HG02798 (cell line): ENCODE measurements around the gene RDX.
"Not testable (repeated sequence)": the region's sequence is repeated elsewhere in the genome, so short reads cannot be mapped to it uniquely, and the experiment has no call there.

Source experiments
- ATAC-seq: cut with Tn5 transposase; IDR thresholded peaks from one replicate; pipeline ENCODE4 v1.9.1; 2021; ENCODE audit warnings: mild to moderate bottlenecking; ENCODE audit not compliant: unreplicated experiment, poor library complexity

Gene RDX

DNA sequence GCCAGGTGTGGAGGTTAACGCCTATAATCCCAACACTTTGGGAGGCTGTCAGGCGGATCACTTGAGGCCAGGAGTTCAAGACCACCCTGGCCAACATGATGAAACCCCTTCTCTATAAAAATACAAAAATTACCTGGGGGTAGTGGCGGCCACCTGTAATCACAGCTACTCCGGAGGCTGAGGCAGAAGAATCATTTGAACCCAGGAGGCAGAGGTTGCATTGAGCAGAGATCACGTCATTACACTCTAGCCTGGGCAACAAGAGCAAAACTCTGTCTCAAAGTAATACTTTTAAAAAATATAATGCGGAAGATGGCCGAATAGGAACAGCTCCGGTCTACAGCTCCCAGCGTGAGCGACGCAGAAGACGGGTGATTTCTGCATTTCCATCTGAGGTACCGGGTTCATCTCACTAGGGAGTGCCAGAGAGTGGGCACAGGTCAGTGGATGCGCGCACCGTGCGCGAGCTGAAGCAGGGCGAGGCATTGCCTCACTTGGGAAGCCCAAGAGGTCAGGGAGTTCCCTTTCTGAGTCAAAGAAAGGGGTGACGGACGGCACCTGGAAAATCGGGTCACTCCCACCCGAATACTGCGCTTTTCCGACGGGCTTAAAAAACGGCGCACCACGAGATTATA is 87.6 kb downstream of the RDX start:
- ATAC-seq: not testable (repeated sequence)

DNA sequence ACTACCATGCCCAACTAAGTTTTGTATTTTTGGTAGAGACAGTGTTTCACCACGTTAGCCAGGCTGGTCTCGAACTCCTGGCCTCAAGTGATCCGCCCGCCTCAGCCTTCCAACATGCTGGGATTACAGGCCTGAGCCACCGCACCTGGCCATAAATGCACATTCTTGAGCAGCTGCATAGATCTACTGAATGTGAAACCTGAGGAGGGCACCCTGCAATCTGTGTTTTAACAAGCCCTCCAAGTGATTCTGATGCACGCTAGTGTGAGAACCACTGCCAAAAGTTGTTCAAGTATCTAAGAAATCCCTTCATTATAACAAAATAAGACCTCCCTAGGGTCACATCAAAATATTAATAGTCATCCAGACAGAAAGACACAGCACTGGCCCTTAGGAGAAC is 89.3 kb downstream of the RDX start:
- no peak for ATAC-seq

DNA sequence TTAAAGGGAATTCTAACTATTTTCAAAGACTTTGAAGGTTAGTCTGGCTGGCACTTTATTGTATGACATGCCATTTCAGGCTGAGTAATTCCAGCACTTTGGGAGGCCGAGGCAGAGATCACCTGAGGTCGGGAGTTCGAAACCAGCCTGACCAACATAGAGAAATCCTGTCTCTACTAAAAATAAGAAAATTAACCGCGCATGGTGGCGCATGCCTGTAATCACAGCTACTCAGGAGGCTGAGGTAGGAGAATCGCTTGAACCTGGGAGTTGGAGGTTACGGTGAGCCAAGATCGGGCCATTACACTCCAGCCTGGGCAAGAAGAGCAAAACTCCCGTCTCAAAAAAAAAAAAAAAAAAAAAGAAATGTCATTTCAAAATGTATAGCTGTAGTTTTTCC is 95.6 kb downstream of the RDX start:
- ATAC-seq: no peak

DNA sequence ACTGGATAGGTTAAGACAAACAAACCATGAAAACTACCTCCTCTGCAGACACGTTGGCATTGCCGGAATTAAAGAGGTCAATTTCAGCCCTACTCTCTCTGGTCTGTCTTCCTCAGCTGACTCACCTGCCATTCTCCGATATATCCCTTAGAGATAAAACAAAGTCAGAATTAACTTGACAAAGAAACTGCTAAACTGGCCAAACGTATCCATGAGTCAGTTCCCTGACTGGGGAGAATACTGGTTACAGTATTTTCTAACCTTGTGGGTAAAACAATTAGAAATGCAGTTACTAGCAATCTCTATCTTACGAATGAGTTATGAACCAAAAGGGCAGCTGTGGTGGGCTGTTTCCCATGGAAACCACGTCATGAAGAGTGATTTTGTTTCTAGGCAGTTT is 96.2 kb downstream of the RDX start:
- no peak for ATAC-seq

DNA sequence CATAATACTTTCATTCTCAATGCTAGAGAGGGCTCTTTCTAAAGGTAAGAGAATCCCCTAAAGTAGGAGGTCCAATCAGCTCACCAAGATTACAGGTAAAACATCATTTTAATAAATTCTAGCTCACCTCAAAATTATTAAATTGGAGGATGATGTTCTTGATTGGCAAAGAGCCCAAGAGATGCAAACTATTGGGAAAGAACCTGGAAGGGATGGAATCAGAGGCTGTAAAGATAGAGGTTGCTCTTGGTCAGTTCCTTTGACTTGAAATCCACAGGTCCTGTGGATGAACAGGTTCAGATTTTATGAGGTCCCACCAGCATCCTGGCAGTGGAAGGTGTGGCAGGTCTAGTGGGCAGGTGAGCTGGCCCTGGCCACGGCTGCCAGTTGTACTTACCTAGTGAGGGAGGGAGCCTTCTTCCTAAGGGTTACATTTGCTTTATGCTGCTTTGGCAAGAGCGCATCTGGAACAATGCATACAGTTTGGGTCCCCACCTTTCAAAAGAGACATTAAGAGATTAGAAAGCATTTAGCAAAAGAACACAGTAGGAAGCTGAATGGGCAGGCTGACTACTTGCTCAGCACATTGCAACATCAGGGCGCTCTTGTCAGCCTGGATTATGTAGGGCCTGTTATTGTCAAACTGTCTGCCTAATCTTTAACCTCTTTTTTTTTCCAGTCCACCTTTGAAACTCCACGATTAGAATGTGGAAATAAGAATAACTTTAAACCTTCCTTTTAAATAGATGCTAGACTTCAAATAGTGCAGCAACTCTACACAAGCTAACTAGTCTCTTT is 97.0 kb downstream of the RDX start:
- ATAC-seq: no peak

DNA sequence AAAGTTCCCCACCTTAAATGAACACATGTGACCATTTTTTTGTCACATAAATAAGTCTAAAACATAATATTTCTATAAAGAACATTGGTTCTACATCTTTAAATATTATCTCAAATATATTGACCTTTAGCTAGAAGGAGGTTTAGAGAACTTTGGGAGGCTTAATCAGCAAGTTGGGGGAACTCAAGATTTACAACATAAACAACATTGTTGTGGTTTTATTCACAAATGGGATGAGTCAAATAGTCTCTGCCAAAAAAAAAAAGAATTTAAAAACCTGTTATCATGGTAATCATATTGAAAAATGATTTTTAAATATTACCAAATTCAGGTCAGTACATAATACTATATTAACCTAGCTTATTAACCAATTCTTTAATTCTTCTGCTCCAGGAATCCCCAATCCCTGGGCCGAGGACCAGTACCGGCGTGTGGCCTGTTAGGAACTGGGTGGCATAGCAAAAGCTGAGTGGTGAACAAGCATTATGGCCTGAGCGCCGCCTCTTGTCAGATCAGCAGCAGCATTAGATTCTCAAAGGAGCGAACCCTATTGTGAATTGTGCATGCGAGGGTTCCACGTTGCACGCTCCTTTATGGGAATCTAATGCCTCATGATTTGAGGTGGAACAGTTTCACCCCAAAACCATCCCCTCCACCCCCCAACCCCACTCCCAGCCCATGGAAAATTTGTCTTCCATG is 98.2 kb downstream of the RDX start:
- ATAC-seq: no peak

DNA sequence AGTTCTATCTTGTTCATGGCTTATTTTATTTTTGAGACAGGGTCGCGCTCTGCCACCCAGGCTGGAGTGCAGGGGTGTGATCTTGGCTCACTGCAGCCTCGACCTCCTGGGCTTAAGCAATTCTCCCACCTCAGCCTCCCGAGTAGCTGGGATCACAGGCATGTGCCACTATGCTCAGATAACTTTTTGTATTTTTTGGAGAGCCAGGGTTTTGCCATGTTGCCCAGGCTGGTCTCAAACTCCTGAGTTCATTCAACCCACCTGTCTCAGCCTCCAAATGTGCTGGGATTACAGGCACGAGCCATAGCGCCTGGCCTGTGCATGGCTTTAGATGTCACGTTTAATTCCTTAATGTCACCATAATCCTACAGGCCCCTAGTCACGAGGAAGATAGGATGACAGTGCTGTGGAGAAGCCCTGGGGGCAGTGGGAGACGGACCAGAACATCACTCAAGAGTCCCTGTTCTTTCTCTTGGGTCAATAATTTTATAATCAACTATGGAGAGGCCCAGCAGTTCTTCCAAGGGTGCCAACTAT is 99.5 kb downstream of the RDX start:
- no peak for ATAC-seq

DNA sequence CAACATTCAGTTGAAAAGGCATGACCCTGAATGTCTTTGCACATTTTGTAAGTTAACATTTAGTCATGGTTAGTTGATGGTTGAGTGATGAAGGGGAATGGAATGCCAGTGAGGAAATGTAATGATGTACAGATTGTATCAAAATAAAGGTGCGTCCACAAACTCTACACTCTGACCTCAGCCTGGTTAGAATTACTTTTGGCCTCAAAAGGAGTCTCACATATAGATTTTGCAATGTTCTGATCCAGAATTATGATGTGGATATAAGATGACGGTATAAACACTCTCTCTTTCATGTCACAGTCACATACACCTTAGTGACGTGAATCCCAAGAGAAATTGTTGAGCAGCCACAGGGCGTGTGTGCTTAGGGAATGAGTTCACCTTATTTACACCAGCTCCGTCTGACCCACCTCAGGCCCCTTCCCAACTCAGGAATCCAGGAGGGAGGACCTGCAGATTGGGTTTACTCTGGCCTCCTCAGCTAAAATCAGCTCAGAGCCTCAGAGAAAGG is 100.1 kb downstream of the RDX start:
- no peak for ATAC-seq

DNA sequence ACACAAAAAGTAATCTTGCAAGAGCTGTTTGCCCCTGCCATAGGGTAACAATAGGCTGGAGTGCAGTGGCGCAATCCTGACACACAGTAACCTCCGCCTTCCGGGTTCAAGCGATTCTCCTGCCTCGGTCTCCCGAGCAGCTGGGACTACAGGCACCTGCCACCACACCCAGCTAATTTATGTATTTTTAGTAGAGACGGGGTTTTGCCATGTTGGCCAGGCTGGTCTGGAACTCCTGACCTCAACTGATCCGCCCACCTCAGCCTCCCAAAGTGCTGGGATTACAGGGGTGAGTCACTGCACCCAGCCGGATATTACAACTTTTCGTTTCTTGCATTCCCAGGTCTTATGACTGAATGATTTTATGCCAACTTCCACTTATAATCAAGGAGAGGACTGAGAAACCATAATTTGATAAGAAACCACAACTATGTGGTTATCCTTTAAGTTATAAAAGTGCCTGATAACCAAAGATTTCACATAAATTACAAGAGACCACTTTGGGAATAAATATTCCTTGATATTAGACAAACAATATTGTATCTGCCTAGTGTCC is 102.1 kb downstream of the RDX start:
- ATAC-seq: not testable (repeated sequence)

DNA sequence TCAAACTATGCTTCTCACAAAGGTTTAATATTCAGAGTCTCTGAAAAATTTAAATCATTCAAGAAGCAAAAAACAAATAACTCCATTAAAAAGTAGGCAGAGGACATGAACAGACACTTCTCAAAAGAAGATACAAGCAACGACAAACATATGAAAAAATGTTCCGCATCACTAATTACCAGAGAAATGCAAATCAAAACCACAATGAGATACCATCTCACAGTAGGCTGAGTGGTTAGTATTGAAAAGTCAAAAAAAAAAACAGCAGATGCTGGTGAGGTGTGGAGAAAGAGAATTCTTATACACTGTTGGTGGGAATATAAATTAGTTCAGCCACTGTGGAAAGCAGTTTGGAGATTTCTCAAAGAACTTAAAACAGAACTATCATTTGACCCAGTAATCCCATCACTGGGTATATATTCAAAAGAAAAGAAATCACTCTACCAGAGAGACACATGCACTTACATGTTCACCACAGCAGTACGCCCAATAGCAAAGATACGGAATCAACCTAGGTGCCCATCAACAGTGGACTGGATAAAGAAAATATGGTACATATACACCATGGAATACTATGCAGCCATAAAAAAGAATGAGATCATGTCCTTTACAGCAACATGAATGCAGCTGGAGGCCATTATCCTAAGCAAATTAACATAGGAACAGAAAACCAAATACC is 103.7 kb downstream of the RDX start:
- ATAC-seq: peak; percentile 71

DNA sequence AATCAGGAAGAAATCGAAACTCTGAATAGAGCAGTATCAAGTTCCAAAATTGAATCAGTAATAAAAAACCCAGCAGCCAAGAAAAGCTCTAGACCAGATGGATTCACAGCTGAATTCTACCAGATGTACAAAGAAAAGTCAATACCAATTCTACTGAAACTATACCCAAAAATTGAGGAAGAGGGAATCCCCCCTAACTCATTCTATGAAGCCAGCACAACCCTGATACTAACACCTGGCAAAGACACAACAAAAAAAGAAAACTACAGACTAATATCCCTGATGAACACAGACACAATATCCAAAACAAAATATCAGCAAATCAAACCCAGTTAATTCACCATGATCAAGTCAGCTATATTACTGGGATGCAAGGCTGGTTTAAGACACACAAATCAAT is 105.5 kb downstream of the RDX start:
- ATAC-seq: no peak

DNA sequence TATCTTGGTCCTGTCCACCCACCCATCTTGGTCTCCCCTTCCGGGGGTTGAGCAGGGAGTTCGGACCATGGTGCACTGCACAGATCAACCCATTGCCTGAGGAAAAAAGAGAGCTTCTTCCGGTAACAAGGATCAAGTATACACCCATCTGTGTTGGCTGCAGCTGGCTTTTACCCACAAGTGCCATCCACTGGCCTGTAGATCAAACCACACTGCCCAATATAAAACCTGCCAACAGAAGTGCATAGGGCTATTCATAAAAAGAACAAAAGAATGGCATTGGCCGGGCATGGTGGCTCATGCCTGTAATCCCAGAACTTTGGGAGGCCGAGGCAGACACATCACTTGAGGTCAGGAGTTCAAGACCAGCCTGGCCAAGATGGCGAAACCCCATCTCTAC is 108.7 kb downstream of the RDX start:
- no peak for ATAC-seq

DNA sequence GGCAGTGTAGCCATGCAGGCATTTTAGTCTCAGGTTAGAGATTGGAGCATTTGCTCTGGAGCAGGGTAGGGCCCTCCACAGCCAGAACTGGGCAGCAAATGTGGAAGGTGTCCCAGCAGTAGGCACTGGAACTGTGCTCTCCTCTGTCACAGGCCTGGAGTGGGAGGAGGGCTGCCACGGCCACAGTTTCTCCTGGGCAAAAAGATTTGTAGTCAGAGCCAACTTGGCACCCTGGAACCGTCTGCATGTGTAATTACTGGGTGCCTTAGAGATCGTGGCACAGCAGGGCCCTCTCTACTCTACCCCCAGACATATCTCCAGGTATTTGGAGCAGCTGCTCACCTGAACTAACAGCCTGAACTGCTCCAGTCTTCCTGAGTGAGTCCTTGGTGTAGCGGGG is 109.5 kb downstream of the RDX start:
- no peak for ATAC-seq

DNA sequence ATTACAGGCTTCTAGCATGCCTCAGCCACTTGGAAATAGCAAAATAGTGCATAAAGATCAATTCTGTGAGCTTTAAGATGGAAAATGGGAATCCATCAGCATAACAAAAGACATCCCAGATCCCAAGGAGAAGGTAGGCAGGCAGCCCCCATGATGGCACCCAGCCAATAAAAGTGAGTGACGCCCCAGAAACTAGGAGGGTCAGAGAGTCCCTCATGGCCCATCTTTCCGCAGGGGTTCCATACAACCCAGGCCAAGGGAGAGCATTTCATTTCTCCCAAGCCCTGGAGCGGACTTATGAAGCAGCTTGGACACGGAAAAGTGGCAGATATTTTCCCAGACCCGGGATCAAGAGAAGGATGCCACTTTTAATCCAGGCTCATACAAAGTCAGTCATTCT is 110.0 kb downstream of the RDX start:
- no peak for ATAC-seq

DNA sequence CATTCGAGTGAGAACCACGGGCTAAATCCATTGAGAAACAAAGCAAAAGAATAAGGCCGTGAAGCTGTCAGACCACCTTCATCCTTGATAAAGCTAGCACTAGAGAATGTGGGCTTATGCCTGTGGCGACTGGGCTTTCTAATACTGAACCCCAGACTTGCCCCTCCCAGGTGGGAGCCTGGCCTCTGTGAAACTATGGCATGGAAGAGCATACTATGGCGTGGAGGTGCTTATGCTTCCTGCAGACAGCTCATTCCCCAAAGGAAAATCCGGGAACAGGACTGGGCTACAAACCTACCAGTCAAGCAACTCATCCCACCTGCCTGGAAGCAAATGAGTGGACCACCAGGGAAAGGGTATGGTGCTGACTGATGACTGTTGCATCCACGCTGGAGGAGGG is 110.8 kb downstream of the RDX start:
- ATAC-seq: no peak

DNA sequence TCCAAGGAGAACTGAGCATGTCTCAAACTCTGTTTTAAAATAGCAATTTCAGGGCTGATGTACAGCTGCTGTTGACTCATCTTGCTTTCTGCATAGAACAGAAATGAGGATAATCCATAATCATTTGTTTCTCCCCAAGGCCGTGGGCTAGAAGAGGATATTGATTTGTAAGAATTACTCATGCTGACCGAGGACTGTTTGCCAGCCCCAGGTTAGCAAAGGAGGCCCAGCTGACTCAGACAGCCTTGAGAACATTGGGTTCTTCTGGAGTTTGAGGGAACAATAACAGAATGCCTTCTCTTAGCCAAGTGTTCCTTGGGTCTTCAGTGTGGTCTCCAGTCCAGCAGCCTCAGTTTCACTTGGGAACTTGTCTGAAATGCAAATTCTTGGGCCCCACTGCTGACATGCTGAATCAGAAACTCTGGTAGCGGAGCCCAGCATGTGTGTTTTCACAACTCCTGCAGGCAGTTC is 111.3 kb downstream of the RDX start:
- no peak for ATAC-seq

DNA sequence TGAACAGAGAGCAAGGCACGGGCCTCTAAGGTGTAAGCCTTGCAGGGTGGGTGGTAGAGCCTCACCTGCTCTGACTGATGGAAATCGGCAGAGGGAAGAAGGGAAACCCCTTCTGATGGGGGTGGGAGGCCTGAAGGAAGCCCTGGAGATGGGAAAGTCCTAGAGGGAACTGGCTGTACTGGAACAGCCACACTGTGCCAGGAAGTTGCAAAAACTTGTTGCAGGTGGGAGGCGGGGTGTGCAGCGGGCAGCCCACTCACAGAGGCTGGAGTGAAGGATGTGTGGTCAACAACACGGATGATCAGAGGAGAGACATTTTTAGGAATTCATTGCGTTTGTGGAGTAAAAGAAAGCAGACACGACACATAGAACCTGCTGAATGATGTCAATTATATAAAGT is 112.0 kb downstream of the RDX start:
- no peak for ATAC-seq

DNA sequence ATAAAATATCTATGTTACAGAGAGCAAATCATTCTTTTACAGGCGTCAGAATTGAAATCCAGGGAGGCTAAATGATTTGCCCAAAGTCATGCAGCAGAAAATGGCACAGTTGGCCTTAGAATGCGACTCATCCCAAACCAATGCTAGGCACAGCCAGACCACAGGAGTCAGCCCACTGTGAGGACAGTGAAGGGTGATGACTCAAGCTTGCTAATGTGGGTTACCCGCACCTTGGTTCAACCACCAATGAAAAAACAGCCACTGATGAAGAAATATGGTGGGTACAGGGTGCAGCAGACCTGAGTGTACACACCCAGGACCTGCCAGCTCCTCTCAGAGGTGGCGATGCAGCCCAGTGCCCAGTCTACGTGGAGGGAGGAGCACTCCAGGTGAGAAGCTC is 113.5 kb downstream of the RDX start:
- ATAC-seq: no peak

DNA sequence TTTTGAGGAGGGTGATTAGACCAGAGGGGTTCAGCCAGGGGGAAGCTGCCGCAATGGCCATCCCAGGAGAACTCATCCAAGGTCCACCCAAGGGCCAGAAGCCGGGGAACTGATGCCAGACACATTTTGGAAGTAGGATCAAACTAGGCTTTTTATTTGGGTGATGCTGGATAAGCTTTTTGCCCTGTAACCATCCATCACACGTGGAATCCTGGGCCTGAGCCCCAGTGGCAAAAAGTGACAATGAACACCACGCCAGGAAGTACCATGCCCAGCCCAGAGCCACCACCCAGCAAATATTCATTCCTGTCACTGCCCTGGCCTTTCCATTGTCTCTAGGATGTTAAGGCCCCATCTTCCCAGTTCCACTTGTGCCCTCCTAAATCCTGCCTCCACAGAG is 117.3 kb downstream of the RDX start:
- ATAC-seq: no peak

DNA sequence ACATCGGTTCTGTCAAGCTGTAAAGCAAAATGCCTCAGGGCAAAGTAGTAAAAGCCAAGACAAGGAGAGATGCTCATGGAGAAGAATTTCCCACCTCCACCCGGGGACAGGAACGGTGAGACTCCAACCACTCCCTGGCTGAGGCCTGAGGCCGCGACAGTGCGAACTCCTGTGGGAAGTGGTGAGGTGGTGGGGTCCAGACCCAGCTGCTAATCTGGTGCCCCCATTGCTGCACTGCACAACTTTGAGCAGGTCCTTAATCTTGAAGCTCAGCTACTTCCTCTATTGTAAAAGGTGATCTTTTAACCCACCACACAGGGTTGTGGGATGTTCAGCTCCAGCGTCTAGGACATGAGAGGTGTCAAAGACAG is 119.3 kb downstream of the RDX start:
- ATAC-seq: no peak
